GM23338 (cell line): ENCODE results near the gene PISD. TPM values are rescaled to one million over a fixed set of nuclear protein-coding genes. Genes with fewer than 3 reads are reported as not detected.

ENCODE experiments used
- ATAC-seq: fragments of 200-7000 bp; cut with Tn5 transposase; 3 replicates; pipeline ENCODE4 v1.9.1; 2020
- DNase-seq: peaks from one replicate; pipeline ENCODE4 v3.0.0-alpha.2; 2015; ENCODE audit warnings: low spot score
- H2AFZ ChIP-seq: fragments of 200-600 bp; sonication (generic); 2 replicates; pipeline ENCODE4 v1.8.0; 2016; ENCODE audit warnings: antibody characterized with exemption, mild to moderate bottlenecking, moderate library complexity
- H3F3A ChIP-seq: fragments of 200-600 bp; sonication (generic); replicated peaks from 2 replicates; pipeline ENCODE4 v1.8.0; 2017; ENCODE audit warnings: antibody characterized with exemption, mixed run types, low read depth
- H3K27ac ChIP-seq: fragments of 200-600 bp; sonication (generic); 2 replicates; pipeline ENCODE4 v1.6.1; 2016; ENCODE audit warnings: low read depth
- H3K27me3 ChIP-seq: fragments of 200-600 bp; sonication (generic); 2 replicates; pipeline ENCODE4 v1.8.0; 2016; ENCODE audit warnings: mild to moderate bottlenecking, mixed run types, moderate library complexity; ENCODE audit not compliant: insufficient read depth
- H3K36me3 ChIP-seq: fragments of 200-600 bp; sonication (generic); 2 replicates; pipeline ENCODE4 v1.8.0; 2016; ENCODE audit warnings: mild to moderate bottlenecking; ENCODE audit not compliant: insufficient read depth
- H3K4me1 ChIP-seq: fragments of 200-600 bp; sonication (generic); 2 replicates; pipeline ENCODE4 v1.8.0; 2016; ENCODE audit warnings: mild to moderate bottlenecking, moderate library complexity; ENCODE audit not compliant: insufficient read depth
- H3K4me2 ChIP-seq: fragments of 200-600 bp; sonication (generic); 2 replicates; pipeline ENCODE4 v1.7.1; 2017; ENCODE audit warnings: mixed run types
- H3K4me3 ChIP-seq: fragments of 200-600 bp; sonication (generic); 2 replicates; pipeline ENCODE4 v1.6.1; 2016; ENCODE audit warnings: mixed run types
- H3K79me2 ChIP-seq: fragments of 200-600 bp; sonication (generic); replicated peaks from 2 replicates; pipeline ENCODE4 v1.8.0; 2017; ENCODE audit warnings: mild to moderate bottlenecking; ENCODE audit not compliant: insufficient read depth
- H3K9me2 ChIP-seq: fragments of 200-600 bp; sonication (generic); 2 replicates; pipeline ENCODE4 v1.8.0; 2017; ENCODE audit not compliant: insufficient read depth
- H4K20me1 ChIP-seq: fragments of 200-600 bp; sonication (generic); replicated peaks from 2 replicates; pipeline ENCODE4 v1.8.0; 2017; ENCODE audit warnings: mild to moderate bottlenecking; ENCODE audit not compliant: insufficient read depth
- H3K27ac Mint-ChIP-seq: 2 replicates; pipeline ENCODE4 v1.8.0; 2020; ENCODE audit warnings: inconsistent platforms, mild to moderate bottlenecking, moderate library complexity, mixed read lengths
- H3K27me3 Mint-ChIP-seq: 3 replicates; pipeline ENCODE4 v1.8.0; 2022; ENCODE audit warnings: low read depth, mild to moderate bottlenecking, moderate library complexity, mixed read lengths, inconsistent platforms; ENCODE audit not compliant: insufficient read depth, poor library complexity
- H3K36me3 Mint-ChIP-seq: 3 replicates; pipeline ENCODE4 v1.8.0; 2021; ENCODE audit warnings: low read depth, mild to moderate bottlenecking, inconsistent platforms, moderate library complexity, mixed read lengths
- H3K4me1 Mint-ChIP-seq: 3 replicates; pipeline ENCODE4 v1.8.0; 2020; ENCODE audit warnings: mild to moderate bottlenecking, inconsistent platforms, mixed read lengths
- H3K4me3 Mint-ChIP-seq: 3 replicates; pipeline ENCODE4 v1.8.0; 2021; ENCODE audit warnings: moderate library complexity, mild to moderate bottlenecking, inconsistent platforms, mixed read lengths
- H3K9me3 Mint-ChIP-seq: 3 replicates; pipeline ENCODE4 v1.8.0; 2020; ENCODE audit warnings: moderate library complexity, mild to moderate bottlenecking, inconsistent platforms, mixed read lengths
- CREB1 ChIP-seq: fragments of 250-450 bp; sonication (Bioruptor Pico); IDR thresholded peaks from 2 replicates; pipeline ENCODE4 v1.5.0; 2020; ENCODE audit warnings: low read depth, mild to moderate bottlenecking, moderate library complexity
- CTCF ChIP-seq, 2 experiments: fragments of 200-600 bp in 1 of 2; sonication (generic) in 1 of 2; conservative IDR thresholded peaks; 2 replicates each; pipeline versions ENCODE4 v1.5.1 to v1.6.1; 2016 to 2017; ENCODE audit warnings: antibody characterized with exemption in 2 of 2, low read depth in 2 of 2, mild to moderate bottlenecking in 2 of 2, moderate library complexity in 1 of 2
- ETS1 ChIP-seq: IDR thresholded peaks from 2 replicates; pipeline ENCODE4 v1.6.1; 2016; ENCODE audit warnings: antibody characterized with exemption
- EZH2 ChIP-seq: fragments of 200-600 bp; sonication (generic); IDR thresholded peaks from one replicate; pipeline ENCODE4 v1.8.0; 2017; ENCODE audit warnings: antibody characterized with exemption, mild to moderate bottlenecking, low read depth; ENCODE audit not compliant: unreplicated experiment
- EZH2phosphoT487 ChIP-seq: fragments of 200-600 bp; sonication (generic); IDR thresholded peaks from one replicate; pipeline ENCODE4 v1.8.1; 2018; ENCODE audit warnings: antibody characterized with exemption; ENCODE audit not compliant: unreplicated experiment
- JUNB ChIP-seq: IDR thresholded peaks from one replicate; pipeline ENCODE4 v1.6.1; 2016; ENCODE audit warnings: antibody characterized with exemption; ENCODE audit not compliant: unreplicated experiment
- NANOG ChIP-seq: IDR thresholded peaks from 2 replicates; pipeline ENCODE4 v1.6.1; 2016; ENCODE audit warnings: antibody characterized with exemption, borderline replicate concordance
- POLR2AphosphoS5 ChIP-seq: IDR thresholded peaks from 2 replicates; pipeline ENCODE4 v1.6.1; 2016; ENCODE audit warnings: antibody characterized with exemption, low read depth
- REST ChIP-seq: IDR thresholded peaks from one replicate; pipeline ENCODE4 v1.6.1; 2018; ENCODE audit warnings: antibody characterized with exemption; ENCODE audit not compliant: unreplicated experiment
- STAT1 ChIP-seq: IDR thresholded peaks from one replicate; pipeline ENCODE4 v1.6.1; 2016; ENCODE audit warnings: antibody characterized with exemption; ENCODE audit not compliant: unreplicated experiment
- ZNF114 ChIP-seq: fragments of 250-450 bp; sonication (Bioruptor Pico); IDR thresholded peaks from 2 replicates; pipeline ENCODE4 v1.5.0; 2020; ENCODE audit warnings: mild to moderate bottlenecking, moderate library complexity
- ZNF331 ChIP-seq: fragments of 250-450 bp; sonication (Bioruptor Pico); IDR thresholded peaks from 2 replicates; pipeline ENCODE4 v1.5.0; 2020; ENCODE audit warnings: low read depth, mild to moderate bottlenecking, moderate library complexity
- ZNF462 ChIP-seq: fragments of 250-450 bp; sonication (Bioruptor Pico); IDR thresholded peaks from 2 replicates; pipeline ENCODE4 v1.5.0; 2020; ENCODE audit warnings: mild to moderate bottlenecking, moderate library complexity
- polyA plus RNA-seq: library from polyadenylated mRNA; unstranded; fragments of >200 nt; fragmentation: Nextera tagmentation; extraction: Ambion mirVana; gene quantifications from 2 replicates; pipeline ENCODE4 v1.2.1, GENCODE V29; 2016
- total RNA-seq: library from RNA; depleted of rRNA; stranded (reverse); fragments of >200 nt; shearing (Covaris generic); gene quantifications from 2 replicates; pipeline ENCODE4 v1.2.3, GENCODE V29; 2014

PISD gene
- total and polyA plus RNA-seq, 2 experiments from 2014 or later: 43.1 to 54.5 TPM

GRCh38 chr22:31603574-31603973, 58.4 kb downstream of the PISD start:
- Histone ChIP-seq H3K9me2 (no peaks in the 10 kb centered on the region), H3K36me3 (no peaks in the 10 kb centered on the region), H2AFZ (no peak overlapping the region), H3K4me3 (no peak overlapping the region), H3F3A (no peaks in the 10 kb centered on the region), H3K27me3 (no peaks in the 10 kb centered on the region), H3K27ac (no peak overlapping the region), H3K4me2 (no peak overlapping the region), H3K4me1 (no peaks in the 10 kb centered on the region), H3K79me2 (no peaks in the 10 kb centered on the region), H4K20me1 (no peaks in the 10 kb centered on the region)
- H3K4me3 Mint-ChIP-seq: no peak overlapping the region
- no peak overlapping the region for H3K27ac Mint-ChIP-seq
- H3K27me3 Mint-ChIP-seq: peaks cover 8% of the 10 kb centered on the region
- no peaks in the 10 kb centered on the region; the same call in 2 of the 3 replicates for H3K4me1 Mint-ChIP-seq
- ATAC-seq: no peak
- TF ChIP-seq CREB1 (CRISPR knock-in tag): no peak
- no peak for TF ChIP-seq ZNF462 (CRISPR knock-in tag)
- no peak for TF ChIP-seq ZNF331 (CRISPR knock-in tag)
- TF ChIP-seq STAT1: no peak
- TF ChIP-seq POLR2AphosphoS5: no peak
- TF ChIP-seq ZNF114: no peak
- TF ChIP-seq REST: no peak
- TF ChIP-seq JUNB: no peak
- no peak for TF ChIP-seq EZH2phosphoT487
- TF ChIP-seq NANOG: no peak
- no peak for TF ChIP-seq CTCF (conservative IDR thresholded peaks at IDR 0.05; ENCODE audit: low read depth in 2 of 2)
- no peak for TF ChIP-seq ETS1
- no peak for TF ChIP-seq EZH2
- DNase-seq: no peak
- H3K36me3 Mint-ChIP-seq: no peaks in the 10 kb centered on the region
- H3K9me3 Mint-ChIP-seq: no peaks in the 10 kb centered on the region; the same call in 1 of the 3 replicates
